Chondrocyte (in vitro differentiated cells): ENCODE results near the gene IRX4. TPM values are rescaled to one million over a fixed set of nuclear protein-coding genes. Genes with fewer than 3 reads are reported as not detected.

Experiments
- DNase-seq: peaks from one replicate; pipeline ENCODE4 v3.0.0; 2021; ENCODE audit warnings: mixed read lengths, low spot score
- H3K27ac Mint-ChIP-seq: one replicate; pipeline ENCODE4 v1.8.0; 2021; ENCODE audit warnings: mild to moderate bottlenecking, moderate library complexity, mixed read lengths; ENCODE audit not compliant: unreplicated experiment
- H3K27me3 Mint-ChIP-seq: 2 replicates; pipeline ENCODE4 v1.8.0; 2021; ENCODE audit warnings: low read depth, mixed read lengths
- H3K36me3 Mint-ChIP-seq: 2 replicates; pipeline ENCODE4 v1.8.0; 2021; ENCODE audit warnings: low read depth, mixed read lengths
- H3K4me1 Mint-ChIP-seq: 2 replicates; pipeline ENCODE4 v1.8.0; 2021; ENCODE audit warnings: low read depth, mild to moderate bottlenecking, mixed read lengths
- H3K4me3 Mint-ChIP-seq: one replicate; pipeline ENCODE4 v1.8.0; 2021; ENCODE audit warnings: mild to moderate bottlenecking, moderate library complexity, mixed read lengths; ENCODE audit not compliant: unreplicated experiment
- H3K9me3 Mint-ChIP-seq: 2 replicates; pipeline ENCODE4 v1.8.0; 2021; ENCODE audit warnings: low read depth, mixed read lengths
- CTCF ChIP-seq: fragments of 200-600 bp; sonication (generic); IDR thresholded peaks from 2 replicates; pipeline ENCODE4 v1.5.0; 2021; ENCODE audit warnings: antibody characterized with exemption, mild to moderate bottlenecking, moderate library complexity
- total RNA-seq: library from RNA; stranded (reverse); gene quantifications from 3 replicates; pipeline ENCODE4 v1.2.1, GENCODE V29; 2021

Gene IRX4
- total RNA-seq, 1 donor from 2014 or later: not detected

DNA sequence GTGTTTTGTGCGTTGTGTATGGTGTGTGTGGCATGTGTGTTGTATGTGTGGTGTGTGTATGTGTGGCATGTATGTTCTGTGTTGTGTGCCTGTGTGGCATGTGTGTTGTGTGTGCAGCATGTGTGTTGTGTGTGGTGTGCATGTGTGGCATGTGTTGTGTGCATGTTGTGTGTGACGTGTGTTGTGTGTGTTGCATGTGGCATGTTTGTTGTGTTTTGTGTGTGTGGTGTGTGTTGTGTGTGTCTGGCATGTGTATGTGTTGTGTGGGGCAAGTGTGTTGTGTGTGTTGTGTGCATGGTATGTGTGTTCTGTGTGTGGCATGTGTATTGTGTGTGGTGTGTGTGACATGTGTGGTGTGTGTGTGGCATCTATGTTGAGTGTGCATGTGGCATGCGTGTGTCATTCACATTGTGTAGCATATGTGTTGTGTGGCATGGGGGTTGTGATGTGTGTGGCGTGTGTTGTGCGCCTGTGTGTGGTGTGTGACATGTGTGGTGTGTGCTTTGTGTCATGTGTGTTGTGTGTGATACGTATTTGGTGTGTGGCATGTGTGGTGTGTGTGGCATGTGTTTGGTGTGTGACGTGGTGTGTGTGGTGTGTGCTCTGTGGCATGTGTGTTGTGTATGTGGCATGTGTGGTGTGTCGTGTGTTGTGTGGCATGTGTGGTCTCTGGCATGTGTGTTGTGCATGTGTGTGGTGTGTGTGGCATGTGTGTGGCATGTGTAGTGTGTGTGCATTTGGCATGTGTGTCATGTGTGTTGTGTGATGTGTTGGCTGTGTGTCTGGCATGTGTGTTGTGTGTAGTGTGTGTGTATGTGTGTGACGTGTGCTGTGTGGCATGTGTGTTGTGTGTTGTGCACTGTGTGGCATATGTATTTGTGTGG, 46.6 kb upstream of the IRX4 start:
- Mint-ChIP-seq H3K9me3 (no peaks in the 10 kb centered on the region), H3K4me1 (no peaks in the 10 kb centered on the region), H3K27ac (no peak overlapping the region), H3K36me3 (no peaks in the 10 kb centered on the region), H3K4me3 (no peak overlapping the region), H3K27me3 (peaks cover 21% of the 10 kb centered on the region)
- DNase-seq: no peak
- no peak for TF ChIP-seq CTCF

DNA sequence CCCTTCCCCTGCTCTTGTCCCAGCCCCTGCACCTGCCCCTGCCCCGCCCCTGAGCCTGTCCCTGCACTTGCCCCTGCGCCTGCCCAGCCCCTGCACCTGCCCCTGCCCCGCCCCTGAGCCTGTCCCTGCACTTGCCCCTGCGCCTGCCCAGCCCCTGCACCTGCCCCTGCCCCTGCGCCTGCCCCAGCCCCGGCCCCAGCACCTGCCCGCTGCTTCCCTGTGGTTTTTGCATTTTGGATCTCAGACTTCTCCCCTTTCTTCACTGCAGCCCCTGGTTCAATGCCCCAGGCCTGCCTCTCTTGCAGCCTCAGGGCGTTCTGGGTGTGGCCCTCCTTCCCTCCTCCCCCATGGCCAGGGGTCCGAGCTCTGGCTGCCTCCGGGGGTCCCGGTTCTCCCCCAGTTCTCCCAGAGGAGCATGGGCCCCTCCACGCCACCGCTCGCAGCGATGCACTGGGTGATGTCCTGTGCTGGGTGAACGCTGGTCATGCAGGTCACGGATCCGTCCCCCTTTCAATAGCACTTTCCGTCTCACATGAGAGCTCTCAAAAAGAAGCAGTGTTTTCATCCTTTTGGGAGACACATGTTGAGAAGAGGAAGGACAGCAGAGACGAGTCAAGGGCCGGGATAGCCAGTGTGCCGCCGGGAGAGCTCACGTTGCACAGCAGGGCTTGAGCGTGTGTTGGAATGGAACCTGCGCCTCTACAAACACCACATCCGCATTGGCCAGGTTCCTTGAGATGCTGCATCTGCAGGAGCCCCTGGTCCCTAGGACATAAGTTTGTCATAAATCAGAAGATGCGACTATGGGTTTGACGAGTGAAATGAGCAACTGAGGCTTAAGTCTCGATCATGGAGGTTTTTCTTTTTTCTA, 44.0 kb upstream of the IRX4 start:
- Mint-ChIP-seq H3K9me3 (no peaks in the 10 kb centered on the region), H3K4me3 (no peak overlapping the region), H3K4me1 (no peaks in the 10 kb centered on the region), H3K36me3 (no peaks in the 10 kb centered on the region), H3K27ac (no peak overlapping the region), H3K27me3 (peaks cover 17% of the 10 kb centered on the region)
- TF ChIP-seq CTCF: no peak
- DNase-seq: no peak

GRCh38 chr5:1926071-1926440, 43.3 kb upstream of the IRX4 start:
- no peaks in the 10 kb centered on the region for H3K4me1 Mint-ChIP-seq

GRCh38 chr5:1925111-1926070, 42.7 kb upstream of the IRX4 start:
- no peaks in the 10 kb centered on the region for H3K4me1 Mint-ChIP-seq
- no peaks in the 10 kb centered on the region for H3K36me3 Mint-ChIP-seq
- H3K27ac Mint-ChIP-seq: no peak overlapping the region
- no peak for DNase-seq
- TF ChIP-seq CTCF: no peak
- H3K27me3 Mint-ChIP-seq: peaks cover 15% of the 10 kb centered on the region
- H3K9me3 Mint-ChIP-seq: no peaks in the 10 kb centered on the region
- H3K4me3 Mint-ChIP-seq: no peak overlapping the region

More at GRCh38 chr5:1926071-1926440, 43.3 kb upstream of the IRX4 start:
- Mint-ChIP-seq H3K36me3 (no peaks in the 10 kb centered on the region), H3K27me3 (peaks cover 15% of the 10 kb centered on the region), H3K27ac (no peak overlapping the region), H3K4me3 (no peak overlapping the region), H3K9me3 (no peaks in the 10 kb centered on the region)
- no peak for TF ChIP-seq CTCF
- no peak for DNase-seq
